ENCODE data around the gene FAM161A.

GRCh38 chr2:61775956-61776570 lies 77.8 kb downstream of the FAM161A start:
- TF ChIP-seq, protein P1, sequence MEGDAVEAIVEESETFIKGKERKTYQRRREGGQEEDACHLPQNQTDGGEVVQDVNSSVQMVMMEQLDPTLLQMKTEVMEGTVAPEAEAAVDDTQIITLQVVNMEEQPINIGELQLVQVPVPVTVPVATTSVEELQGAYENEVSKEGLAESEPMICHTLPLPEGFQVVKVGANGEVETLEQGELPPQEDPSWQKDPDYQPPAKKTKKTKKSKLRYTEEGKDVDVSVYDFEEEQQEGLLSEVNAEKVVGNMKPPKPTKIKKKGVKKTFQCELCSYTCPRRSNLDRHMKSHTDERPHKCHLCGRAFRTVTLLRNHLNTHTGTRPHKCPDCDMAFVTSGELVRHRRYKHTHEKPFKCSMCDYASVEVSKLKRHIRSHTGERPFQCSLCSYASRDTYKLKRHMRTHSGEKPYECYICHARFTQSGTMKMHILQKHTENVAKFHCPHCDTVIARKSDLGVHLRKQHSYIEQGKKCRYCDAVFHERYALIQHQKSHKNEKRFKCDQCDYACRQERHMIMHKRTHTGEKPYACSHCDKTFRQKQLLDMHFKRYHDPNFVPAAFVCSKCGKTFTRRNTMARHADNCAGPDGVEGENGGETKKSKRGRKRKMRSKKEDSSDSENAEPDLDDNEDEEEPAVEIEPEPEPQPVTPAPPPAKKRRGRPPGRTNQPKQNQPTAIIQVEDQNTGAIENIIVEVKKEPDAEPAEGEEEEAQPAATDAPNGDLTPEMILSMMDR (IDR thresholded peaks at IDR 0.05; ENCODE audit: poor library complexity, severe bottlenecking): no peak
- TF ChIP-seq POLR2AphosphoS5 (IDR thresholded peaks at IDR 0.05) (no peak), EP300 (conservative IDR thresholded peaks at IDR 0.05; ENCODE audit: poor library complexity, severe bottlenecking) (no peak), MXI1 (conservative IDR thresholded peaks at IDR 0.05; ENCODE audit: poor library complexity, severe bottlenecking) (no peak), RAD21 (conservative IDR thresholded peaks at IDR 0.05) (no peak)

Measured in neural cell (in vitro differentiated cells).